Activated CD8-positive, alpha-beta memory T cell treated with anti-CD3 and anti-CD28 coated beads for 24 hours (primary cell): ENCODE results near the gene APOBEC2.

Source experiments
- DNase-seq: peaks from one replicate; pipeline ENCODE4 v3.0.0-alpha.2; 2020

The APOBEC2 gene

DNA sequence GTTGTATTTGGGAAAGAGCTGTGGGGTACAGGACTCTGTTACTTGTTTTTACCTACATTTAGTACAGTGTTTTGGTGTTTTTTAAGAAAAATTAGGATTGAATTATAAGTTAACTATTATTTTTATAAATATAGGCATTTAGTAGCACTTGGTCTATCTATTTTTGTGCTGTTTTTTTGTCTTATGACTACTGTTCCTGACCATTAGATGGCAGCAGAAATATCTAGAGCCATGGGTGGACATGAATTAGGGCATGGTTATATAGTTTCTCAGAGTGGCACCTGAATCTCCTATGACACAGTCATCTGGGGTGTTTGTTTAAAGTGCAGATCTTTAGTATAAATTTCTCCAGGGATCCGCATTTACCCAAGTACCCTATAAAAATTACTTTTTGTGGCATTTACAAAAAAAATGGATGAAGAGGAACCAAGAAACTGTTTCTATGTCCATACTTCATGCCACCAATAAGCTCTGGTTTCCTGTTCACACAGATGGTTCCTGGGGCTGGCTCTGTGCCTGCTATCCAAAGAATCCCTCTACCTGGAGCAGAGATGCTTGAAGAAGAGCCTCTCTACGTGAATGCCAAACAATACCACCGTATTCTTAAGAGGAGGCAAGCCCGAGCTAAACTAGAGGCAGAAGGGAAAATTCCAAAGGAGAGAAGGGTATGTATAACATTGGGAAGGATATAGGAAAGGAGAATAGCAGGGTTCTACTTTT, 39.6 kb downstream of the APOBEC2 start:
- DNase-seq, result no peak

- no peak for DNase-seq
These were observed 40.7 kb downstream of the APOBEC2 start for GRCh38 chr6:41093729-41094128.

GRCh38 chr6:41097467-41098090, 44.6 kb downstream of the APOBEC2 start:
- no peak for DNase-seq

DNA sequence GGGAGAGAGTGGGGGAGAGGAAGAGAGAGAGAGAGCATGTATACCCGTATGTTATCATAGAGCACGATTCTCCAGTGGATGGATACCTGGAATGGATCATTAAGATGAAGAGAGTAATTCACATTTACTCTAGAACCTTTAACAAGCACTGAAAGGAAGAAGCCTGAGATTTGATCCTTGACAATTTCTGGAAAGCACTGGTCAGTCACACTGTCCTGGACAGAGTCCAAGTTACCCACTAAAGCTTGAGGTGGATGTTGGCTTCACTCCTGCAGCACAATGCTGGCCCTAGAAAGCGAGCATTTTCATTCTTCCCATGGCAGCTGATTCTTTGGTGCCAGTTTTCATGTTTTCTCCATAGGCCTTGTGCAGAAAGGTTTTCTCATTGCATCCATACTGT, 45.4 kb downstream of the APOBEC2 start:
- no peak for DNase-seq

- DNase-seq, result no peak
These were observed 47.9 kb downstream of the APOBEC2 start for GRCh38 chr6:41100871-41101287.

DNA sequence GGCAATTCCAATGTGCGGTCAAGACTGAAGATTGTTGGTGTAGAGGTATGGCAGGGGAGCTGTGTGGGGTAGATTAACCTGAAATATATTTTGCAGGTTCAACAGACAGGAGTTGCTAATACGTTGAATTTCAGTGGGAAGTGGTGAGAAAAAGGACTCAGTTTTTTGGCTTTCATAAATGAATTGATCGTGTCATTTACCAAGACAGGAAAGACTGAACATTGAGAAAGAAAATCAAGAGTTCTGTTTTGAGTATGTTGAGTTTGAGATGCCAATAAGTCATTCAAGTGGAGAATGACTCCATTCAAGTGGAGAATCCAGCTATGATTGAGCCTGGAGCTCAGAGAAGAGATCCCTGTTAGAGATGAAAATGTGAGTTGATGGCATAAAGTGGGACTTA, 50.8 kb downstream of the APOBEC2 start:
- no peak for DNase-seq

DNA sequence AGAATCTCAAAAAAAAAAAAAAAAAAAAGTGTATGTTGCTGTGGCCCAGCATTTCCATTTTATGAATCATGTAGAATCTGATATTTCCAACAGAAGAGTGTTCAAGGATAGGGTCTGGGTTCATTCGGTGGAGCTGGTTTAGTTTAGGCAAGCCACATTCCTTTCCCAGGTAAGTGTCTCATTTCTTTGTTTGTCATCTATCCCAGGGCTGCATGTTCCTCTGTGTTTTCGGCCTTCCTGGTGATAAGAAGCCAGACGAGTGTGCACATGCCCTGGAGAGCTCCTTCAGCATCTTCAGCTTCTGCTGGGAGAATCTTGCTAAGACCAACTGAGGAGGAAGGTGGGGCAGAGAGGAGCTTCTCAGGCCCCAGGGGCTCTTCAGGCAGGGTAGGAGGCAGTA, 58.0 kb downstream of the APOBEC2 start:
- no peak for DNase-seq
